ENCODE results near the gene P2RX1.
"Not testable (repeated sequence)": the region's sequence is repeated elsewhere in the genome, so short reads cannot be mapped to it uniquely, and the experiment has no call there.

Gene P2RX1

GRCh38 chr17:3867106-3867505 lies 49.2 kb downstream of the P2RX1 start:
- H3K27ac ChIP-seq (ENCODE audit: low read depth, low read length, severe bottlenecking), result no peak overlapping the region
- 93 to 94% methylated on average over 17 of the region's 17 CpGs for WGBS, 2 experiments (ENCODE audit: insufficient coverage in 2 of 2)
- H3K9me3 ChIP-seq (ENCODE audit: control insufficient read depth, low read length), result no peaks in the 10 kb centered on the region
- no peaks in the 10 kb centered on the region for H3K4me1 ChIP-seq (ENCODE audit: control insufficient read depth, insufficient read depth, low read length, poor library complexity, severe bottlenecking)
- peaks cover 3% of the 10 kb centered on the region for H3K36me3 ChIP-seq (ENCODE audit: control insufficient read depth, insufficient read depth, low read length)
- H3K4me3 ChIP-seq (ENCODE audit: extremely low read depth, insufficient read depth, low read length, poor library complexity, severe bottlenecking), result no peak overlapping the region

- H3K4me1 ChIP-seq (ENCODE audit: control insufficient read depth, insufficient read depth, low read length, poor library complexity, severe bottlenecking), result no peaks in the 10 kb centered on the region
- H3K36me3 ChIP-seq (ENCODE audit: control insufficient read depth, insufficient read depth, low read length), result peaks cover under 1% of the 10 kb centered on the region
- H3K9me3 ChIP-seq (ENCODE audit: control insufficient read depth, low read length), result no peaks in the 10 kb centered on the region
- WGBS, 2 experiments (ENCODE audit: insufficient coverage in 2 of 2), result 91 to 98% methylated on average over 21 of the region's 21 CpGs
- H3K4me3 ChIP-seq (ENCODE audit: extremely low read depth, insufficient read depth, low read length, poor library complexity, severe bottlenecking), result no peak overlapping the region
- no peak overlapping the region for H3K27ac ChIP-seq (ENCODE audit: low read depth, low read length, severe bottlenecking)
These were observed 50.0 kb downstream of the P2RX1 start for GRCh38 chr17:3866276-3866675.

- WGBS, 2 experiments (ENCODE audit: insufficient coverage in 2 of 2), result 90% methylated on average over 8 of the region's 8 CpGs; no CpG with 5 or more reads in 1 of the 2 experiments
- H3K4me1 ChIP-seq (ENCODE audit: control insufficient read depth, insufficient read depth, low read length, poor library complexity, severe bottlenecking), result no peaks in the 10 kb centered on the region
- no peak overlapping the region for H3K27ac ChIP-seq (ENCODE audit: low read depth, low read length, severe bottlenecking)
- no peak overlapping the region for H3K4me3 ChIP-seq (ENCODE audit: extremely low read depth, insufficient read depth, low read length, poor library complexity, severe bottlenecking)
- H3K36me3 ChIP-seq (ENCODE audit: control insufficient read depth, insufficient read depth, low read length), result peaks cover 2% of the 10 kb centered on the region
- H3K9me3 ChIP-seq (ENCODE audit: control insufficient read depth, low read length), result no peaks in the 10 kb centered on the region
These were observed 51.1 kb downstream of the P2RX1 start for GRCh38 chr17:3865176-3865575.

- no peaks in the 10 kb centered on the region for H3K4me1 ChIP-seq (ENCODE audit: control insufficient read depth, insufficient read depth, low read length, poor library complexity, severe bottlenecking)
- WGBS, 2 experiments (ENCODE audit: insufficient coverage in 2 of 2), result 90 to 92% methylated on average over 10 of the region's 10 CpGs
- H3K9me3 ChIP-seq (ENCODE audit: control insufficient read depth, low read length), result no peaks in the 10 kb centered on the region
- H3K36me3 ChIP-seq (ENCODE audit: control insufficient read depth, insufficient read depth, low read length), result peaks cover 2% of the 10 kb centered on the region
- no peak overlapping the region for H3K27ac ChIP-seq (ENCODE audit: low read depth, low read length, severe bottlenecking)
- H3K4me3 ChIP-seq (ENCODE audit: extremely low read depth, insufficient read depth, low read length, poor library complexity, severe bottlenecking), result no peak overlapping the region
These were observed 51.7 kb downstream of the P2RX1 start for GRCh38 chr17:3864534-3864933.

- H3K36me3 ChIP-seq (ENCODE audit: control insufficient read depth, insufficient read depth, low read length), result peaks cover 2% of the 10 kb centered on the region
- H3K27ac ChIP-seq (ENCODE audit: low read depth, low read length, severe bottlenecking), result no peak overlapping the region
- H3K9me3 ChIP-seq (ENCODE audit: control insufficient read depth, low read length), result no peaks in the 10 kb centered on the region
- H3K4me1 ChIP-seq (ENCODE audit: control insufficient read depth, insufficient read depth, low read length, poor library complexity, severe bottlenecking), result no peaks in the 10 kb centered on the region
- WGBS, 2 experiments (ENCODE audit: insufficient coverage in 2 of 2), result 88 to 95% methylated on average over 16 to 22 of the region's 28 CpGs
- H3K4me3 ChIP-seq (ENCODE audit: extremely low read depth, insufficient read depth, low read length, poor library complexity, severe bottlenecking), result no peak overlapping the region
These were observed 54.2 kb downstream of the P2RX1 start for GRCh38 chr17:3861761-3862681.

- H3K9me3 ChIP-seq (ENCODE audit: control insufficient read depth, low read length), result no peaks in the 10 kb centered on the region
- H3K4me3 ChIP-seq (ENCODE audit: extremely low read depth, insufficient read depth, low read length, poor library complexity, severe bottlenecking), result no peak overlapping the region
- no peak overlapping the region for H3K27ac ChIP-seq (ENCODE audit: low read depth, low read length, severe bottlenecking)
- WGBS, 2 experiments (ENCODE audit: insufficient coverage in 2 of 2), result 94% methylated on average over 27 to 30 of the region's 30 CpGs
- no peaks in the 10 kb centered on the region for H3K4me1 ChIP-seq (ENCODE audit: control insufficient read depth, insufficient read depth, low read length, poor library complexity, severe bottlenecking)
- peaks cover 2% of the 10 kb centered on the region for H3K36me3 ChIP-seq (ENCODE audit: control insufficient read depth, insufficient read depth, low read length)
These were observed 55.1 kb downstream of the P2RX1 start for GRCh38 chr17:3860939-3861700.

- Histone ChIP-seq H3K4me3 (ENCODE audit: extremely low read depth, insufficient read depth, low read length, poor library complexity, severe bottlenecking) (no peak overlapping the region), H3K9me3 (ENCODE audit: control insufficient read depth, low read length) (no peaks in the 10 kb centered on the region), H3K27ac (ENCODE audit: low read depth, low read length, severe bottlenecking) (no peak overlapping the region), H3K4me1 (ENCODE audit: control insufficient read depth, insufficient read depth, low read length, poor library complexity, severe bottlenecking) (no peaks in the 10 kb centered on the region), H3K36me3 (ENCODE audit: control insufficient read depth, insufficient read depth, low read length) (peaks cover 2% of the 10 kb centered on the region)
- 94% methylated on average over 5 to 7 of the region's 9 CpGs for WGBS, 2 experiments (ENCODE audit: insufficient coverage in 2 of 2)
These were observed 56.3 kb downstream of the P2RX1 start for GRCh38 chr17:3859940-3860339.

GRCh38 chr17:3857261-3858105 lies 58.8 kb downstream of the P2RX1 start:
- Histone ChIP-seq H3K36me3 (ENCODE audit: control insufficient read depth, insufficient read depth, low read length) (peaks cover 2% of the 10 kb centered on the region), H3K4me1 (ENCODE audit: control insufficient read depth, insufficient read depth, low read length, poor library complexity, severe bottlenecking) (no peaks in the 10 kb centered on the region), H3K9me3 (ENCODE audit: control insufficient read depth, low read length) (no peaks in the 10 kb centered on the region), H3K4me3 (ENCODE audit: extremely low read depth, insufficient read depth, low read length, poor library complexity, severe bottlenecking) (no peak overlapping the region), H3K27ac (ENCODE audit: low read depth, low read length, severe bottlenecking) (no peak overlapping the region)
- 75 to 86% methylated on average over 11 to 16 of the region's 16 CpGs for WGBS, 2 experiments (ENCODE audit: insufficient coverage in 2 of 2)

- not testable (repeated sequence) for H3K9me3 ChIP-seq (ENCODE audit: control insufficient read depth, low read length); H3K4me1 ChIP-seq (ENCODE audit: control insufficient read depth, insufficient read depth, low read length, poor library complexity, severe bottlenecking); H3K4me3 ChIP-seq (ENCODE audit: extremely low read depth, insufficient read depth, low read length, poor library complexity, severe bottlenecking); H3K36me3 ChIP-seq (ENCODE audit: control insufficient read depth, insufficient read depth, low read length); H3K27ac ChIP-seq (ENCODE audit: low read depth, low read length, severe bottlenecking)
- whole genome bisulfite sequencing, 2 experiments (ENCODE audit: insufficient coverage in 2 of 2), result 100% methylated on average over 3 of the region's 36 CpGs; no CpG with 5 or more reads in 1 of the 2 experiments
These were observed 62.1 kb downstream of the P2RX1 start for GRCh38 chr17:3854204-3854603.

- 79 to 85% methylated on average over 10 of the region's 10 CpGs for WGBS, 2 experiments (ENCODE audit: insufficient coverage in 2 of 2)
- H3K27ac ChIP-seq (ENCODE audit: low read depth, low read length, severe bottlenecking), result no peak overlapping the region
- no peaks in the 10 kb centered on the region for H3K4me1 ChIP-seq (ENCODE audit: control insufficient read depth, insufficient read depth, low read length, poor library complexity, severe bottlenecking)
- no peak overlapping the region for H3K4me3 ChIP-seq (ENCODE audit: extremely low read depth, insufficient read depth, low read length, poor library complexity, severe bottlenecking)
- no peaks in the 10 kb centered on the region for H3K9me3 ChIP-seq (ENCODE audit: control insufficient read depth, low read length)
- H3K36me3 ChIP-seq (ENCODE audit: control insufficient read depth, insufficient read depth, low read length), result no peaks in the 10 kb centered on the region
These were observed 63.7 kb downstream of the P2RX1 start for GRCh38 chr17:3852561-3852960.

Measured in mesodermal cell (in vitro differentiated cells).